Measurements from ENCODE around the gene ASAP2. TPM values are rescaled to one million over a fixed set of nuclear protein-coding genes. Genes with fewer than 3 reads are reported as not detected.
A peak's percentile ranks its signal among the peaks of the same experiment; 100 is the strongest.

ASAP2 gene
- total RNA-seq, 4 donors from 2014 or later = 28.2 to 38.0 (median 31.7) TPM

DNA sequence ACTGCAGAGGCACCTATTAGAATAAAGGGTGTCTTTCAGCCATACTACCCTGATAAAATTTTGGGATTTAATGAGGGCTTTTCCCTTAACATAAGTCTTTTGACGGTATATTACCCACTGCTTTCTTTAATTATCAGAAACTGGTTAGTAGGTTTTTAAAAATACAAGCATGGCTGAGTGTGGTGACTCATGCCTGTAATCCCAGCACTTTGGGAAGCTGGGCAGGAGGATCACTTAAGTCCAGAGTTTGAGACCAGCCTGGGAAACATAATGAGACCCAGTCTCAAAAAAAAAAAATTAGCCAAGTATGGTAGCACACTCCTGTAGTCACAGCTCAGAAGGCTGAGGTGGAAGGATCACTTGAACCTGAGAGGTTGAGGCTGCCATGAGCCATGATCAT, 232.9 kb downstream of the ASAP2 start:
- TF ChIP-seq, protein P1, sequence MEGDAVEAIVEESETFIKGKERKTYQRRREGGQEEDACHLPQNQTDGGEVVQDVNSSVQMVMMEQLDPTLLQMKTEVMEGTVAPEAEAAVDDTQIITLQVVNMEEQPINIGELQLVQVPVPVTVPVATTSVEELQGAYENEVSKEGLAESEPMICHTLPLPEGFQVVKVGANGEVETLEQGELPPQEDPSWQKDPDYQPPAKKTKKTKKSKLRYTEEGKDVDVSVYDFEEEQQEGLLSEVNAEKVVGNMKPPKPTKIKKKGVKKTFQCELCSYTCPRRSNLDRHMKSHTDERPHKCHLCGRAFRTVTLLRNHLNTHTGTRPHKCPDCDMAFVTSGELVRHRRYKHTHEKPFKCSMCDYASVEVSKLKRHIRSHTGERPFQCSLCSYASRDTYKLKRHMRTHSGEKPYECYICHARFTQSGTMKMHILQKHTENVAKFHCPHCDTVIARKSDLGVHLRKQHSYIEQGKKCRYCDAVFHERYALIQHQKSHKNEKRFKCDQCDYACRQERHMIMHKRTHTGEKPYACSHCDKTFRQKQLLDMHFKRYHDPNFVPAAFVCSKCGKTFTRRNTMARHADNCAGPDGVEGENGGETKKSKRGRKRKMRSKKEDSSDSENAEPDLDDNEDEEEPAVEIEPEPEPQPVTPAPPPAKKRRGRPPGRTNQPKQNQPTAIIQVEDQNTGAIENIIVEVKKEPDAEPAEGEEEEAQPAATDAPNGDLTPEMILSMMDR (IDR thresholded peaks at IDR 0.05) = no peak
- TF ChIP-seq EP300 (IDR thresholded peaks at IDR 0.05) = no peak
- no peak for TF ChIP-seq POLR2A (IDR thresholded peaks at IDR 0.05)
- peaks cover 0 to 24% (median 2%) of the 10 kb centered on the region in 4 donors for H3K4me1 ChIP-seq
- peaks cover 0 to 86% (median 12%) of the 10 kb centered on the region in 3 donors for H3K36me3 ChIP-seq
- peak overlapping the region in 2 of 4 donors; percentile 44 for H3K27ac ChIP-seq
- no peak overlapping the region for H3K4me3 ChIP-seq
- no peaks in the 10 kb centered on the region for H3K9me3 ChIP-seq
- no peak for DNase-seq (ENCODE audit: low spot score in 2 of 2)
- 94 to 100% methylated on average over 1 of the region's 1 CpG for WGBS, 2 donors
- H3K27me3 ChIP-seq = no peaks in the 10 kb centered on the region

DNA sequence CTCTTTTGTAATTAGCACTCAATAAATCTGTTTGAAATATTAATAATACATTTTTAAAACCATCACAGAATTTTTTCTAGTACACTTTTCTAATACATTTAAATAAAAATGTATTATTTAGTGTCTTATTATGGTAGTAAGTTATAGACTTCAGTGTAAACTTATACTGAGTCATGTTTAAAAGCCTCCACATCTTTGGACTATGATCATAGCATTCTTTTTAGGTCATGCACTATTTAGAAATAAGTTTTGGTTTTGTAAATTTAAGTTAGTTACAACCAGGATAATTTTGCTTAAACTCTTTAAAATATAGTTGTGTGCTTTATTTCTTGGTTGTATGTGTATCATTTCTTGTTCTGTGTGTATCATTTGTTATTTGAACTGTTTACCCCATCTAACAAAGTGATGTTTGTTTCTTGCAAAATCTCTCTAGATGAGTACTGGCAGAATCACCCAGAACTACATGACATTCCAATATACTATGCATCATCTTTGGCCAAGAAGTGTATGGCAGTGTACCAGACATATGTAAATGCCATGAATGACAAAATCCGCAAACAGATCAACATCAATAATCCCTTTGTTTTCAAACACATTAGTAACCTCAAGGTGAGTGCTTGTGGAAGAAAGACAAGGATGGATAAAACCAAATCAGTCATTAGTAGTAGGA, 233.6 kb downstream of the ASAP2 start:
- no peak for DNase-seq (ENCODE audit: low spot score in 2 of 2)
- no peaks in the 10 kb centered on the region for H3K9me3 ChIP-seq
- 53 to 57% methylated on average over 1 of the region's 1 CpG for WGBS, 2 donors
- no peak for TF ChIP-seq POLR2A (IDR thresholded peaks at IDR 0.05)
- peak; percentile 19 to 22 for TF ChIP-seq EP300 (IDR thresholded peaks at IDR 0.05)
- TF ChIP-seq, protein P1 (IDR thresholded peaks at IDR 0.05) = no peak
- H3K27ac ChIP-seq = peak overlapping the region in 2 of 4 donors; percentile 44 to 61
- H3K27me3 ChIP-seq = no peaks in the 10 kb centered on the region
- H3K36me3 ChIP-seq = peaks cover 0 to 86% (median 12%) of the 10 kb centered on the region in 3 donors
- no peak overlapping the region for H3K4me3 ChIP-seq
- H3K4me1 ChIP-seq = peaks cover 0 to 24% (median 2%) of the 10 kb centered on the region in 4 donors

DNA sequence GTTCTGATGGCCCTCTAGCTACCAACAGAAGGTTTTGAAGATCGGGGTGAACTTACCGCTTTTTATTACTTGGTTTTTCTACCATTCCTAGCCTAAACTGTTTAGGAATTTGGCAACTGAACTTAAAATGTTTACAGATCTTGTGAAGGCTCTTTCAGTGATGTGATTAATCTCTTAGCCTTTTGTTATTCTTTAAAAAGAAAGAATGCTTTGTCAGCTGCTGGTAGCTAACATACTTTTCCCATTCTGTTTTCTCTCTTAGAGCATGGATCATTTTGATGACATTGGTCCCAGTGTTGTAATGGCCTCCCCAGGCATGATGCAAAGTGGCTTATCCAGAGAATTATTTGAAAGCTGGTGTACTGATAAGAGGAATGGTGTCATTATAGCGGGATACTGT, 234.9 kb downstream of the ASAP2 start:
- Histone ChIP-seq H3K9me3 (no peaks in the 10 kb centered on the region), H3K36me3 (peaks cover 0 to 84% (median 12%) of the 10 kb centered on the region in 3 donors), H3K4me3 (no peak overlapping the region), H3K27me3 (no peaks in the 10 kb centered on the region), H3K4me1 (peaks cover 0 to 24% (median 2%) of the 10 kb centered on the region in 4 donors), H3K27ac (peak overlapping the region in 1 of 4 donors; percentile 47)
- WGBS, 2 donors = 26 to 30% methylated on average over 3 of the region's 3 CpGs
- TF ChIP-seq, protein P1 (IDR thresholded peaks at IDR 0.05) = no peak
- TF ChIP-seq EP300 (IDR thresholded peaks at IDR 0.05) = no peak
- no peak for TF ChIP-seq POLR2A (IDR thresholded peaks at IDR 0.05)
- no peak for DNase-seq (ENCODE audit: low spot score in 2 of 2)

DNA sequence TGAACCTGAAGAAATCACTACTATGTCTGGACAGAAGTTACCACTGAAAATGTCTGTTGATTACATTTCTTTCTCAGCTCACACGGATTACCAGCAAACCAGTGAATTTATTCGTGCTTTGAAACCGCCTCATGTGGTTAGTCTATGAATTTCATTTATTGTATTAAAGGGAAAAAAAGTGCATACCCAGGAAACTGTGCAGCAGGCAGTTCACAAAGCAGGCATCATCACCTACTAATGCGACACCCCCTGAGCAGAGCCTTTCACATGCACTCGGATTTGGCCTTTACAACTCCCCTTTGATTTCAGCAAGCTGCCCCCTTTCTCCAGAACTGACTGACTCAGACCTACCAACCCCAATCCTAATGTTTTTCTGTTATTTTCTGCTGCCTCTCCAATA, 236.9 kb downstream of the ASAP2 start:
- Histone ChIP-seq H3K4me1 (peaks cover 0 to 24% (median 2%) of the 10 kb centered on the region in 4 donors), H3K9me3 (no peaks in the 10 kb centered on the region), H3K36me3 (peaks cover 0 to 84% (median 4%) of the 10 kb centered on the region in 3 donors), H3K4me3 (no peak overlapping the region), H3K27me3 (no peaks in the 10 kb centered on the region), H3K27ac (no peak overlapping the region)
- no peak for DNase-seq (ENCODE audit: low spot score in 2 of 2)
- 89 to 93% methylated on average over 5 of the region's 5 CpGs for WGBS, 2 donors
- TF ChIP-seq EP300 (IDR thresholded peaks at IDR 0.05) (no peak), POLR2A (IDR thresholded peaks at IDR 0.05) (no peak)
- TF ChIP-seq, protein P1 (IDR thresholded peaks at IDR 0.05) = no peak

DNA sequence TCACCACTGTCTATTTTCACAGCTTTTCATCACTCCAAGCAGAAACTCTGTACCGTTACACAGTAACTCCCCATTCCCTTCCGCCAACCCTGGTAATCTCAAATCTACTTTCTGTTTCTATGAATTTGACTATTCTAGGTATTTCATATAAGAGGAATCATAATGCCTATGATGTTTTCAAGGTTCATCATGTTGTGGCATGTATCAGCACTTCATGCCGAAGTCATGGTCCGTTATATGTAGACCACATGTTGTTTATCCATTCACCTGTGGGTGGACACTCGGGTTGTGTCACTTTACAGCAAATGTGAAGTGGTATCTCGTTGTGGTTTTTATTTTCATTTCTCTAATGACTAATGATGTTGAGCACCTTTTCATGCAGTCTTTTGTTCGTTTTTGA, 238.5 kb downstream of the ASAP2 start:
- Histone ChIP-seq H3K27me3 (no peaks in the 10 kb centered on the region), H3K4me1 (peaks cover 0 to 15% (median 0%) of the 10 kb centered on the region in 4 donors), H3K36me3 (peaks cover 0 to 92% (median 4%) of the 10 kb centered on the region in 3 donors), H3K27ac (no peak overlapping the region), H3K4me3 (no peak overlapping the region), H3K9me3 (no peaks in the 10 kb centered on the region)
- 77 to 87% methylated on average over 7 of the region's 7 CpGs for WGBS, 2 donors
- TF ChIP-seq EP300 (IDR thresholded peaks at IDR 0.05) (no peak), POLR2A (IDR thresholded peaks at IDR 0.05) (no peak)
- TF ChIP-seq, protein P1 (IDR thresholded peaks at IDR 0.05) = no peak
- no peak for DNase-seq (ENCODE audit: low spot score in 2 of 2)

Data from tibial nerve (tissue), 4 donors.